GM21723 (cell line): ENCODE data around the gene EIF4A3.

Experiments used
- ATAC-seq: cut with Tn5 transposase; IDR thresholded peaks from one replicate; pipeline ENCODE4 v1.9.1; 2021; ENCODE audit warnings: mild to moderate bottlenecking, moderate library complexity; ENCODE audit not compliant: unreplicated experiment

Gene EIF4A3

GRCh38 chr17:80084773-80085172 lies 62.2 kb downstream of the EIF4A3 start:
- no peak for ATAC-seq
